ENCODE measurements around the gene CELF4.
"Not testable (repeated sequence)": the region's sequence is repeated elsewhere in the genome, so short reads cannot be mapped to it uniquely, and the experiment has no call there.

CELF4 gene

GRCh38 chr18:37491526-37491925, 74.1 kb downstream of the CELF4 start:
- DNase-seq, result no peak

- DNase-seq, result no peak
Measured at GRCh38 chr18:37489998-37490397, 75.6 kb downstream of the CELF4 start.

GRCh38 chr18:37489011-37489410, 76.6 kb downstream of the CELF4 start:
- DNase-seq, result no peak

- no peak for DNase-seq
Measured at GRCh38 chr18:37487400-37487867, 78.2 kb downstream of the CELF4 start.

- no peak for DNase-seq
Measured at GRCh38 chr18:37486848-37487247, 78.8 kb downstream of the CELF4 start.

- DNase-seq, result no peak
Measured at GRCh38 chr18:37484983-37485834, 80.4 kb downstream of the CELF4 start.

- DNase-seq, result no peak
Measured at GRCh38 chr18:37483984-37484819, 81.4 kb downstream of the CELF4 start.

- no peak for DNase-seq
Measured at GRCh38 chr18:37483221-37483971, 82.2 kb downstream of the CELF4 start.

- no peak for DNase-seq
Measured at GRCh38 chr18:37482433-37482832, 83.2 kb downstream of the CELF4 start.

- no peak for DNase-seq
Measured at GRCh38 chr18:37482002-37482401, 83.6 kb downstream of the CELF4 start.

GRCh38 chr18:37481491-37481890, 84.1 kb downstream of the CELF4 start:
- DNase-seq, result no peak

GRCh38 chr18:37481072-37481471, 84.5 kb downstream of the CELF4 start:
- DNase-seq, result no peak

GRCh38 chr18:37476611-37477295, 88.8 kb downstream of the CELF4 start:
- no peak for DNase-seq

- DNase-seq, result no peak
Measured at GRCh38 chr18:37476182-37476581, 89.4 kb downstream of the CELF4 start.

- DNase-seq, result no peak
Measured at GRCh38 chr18:37473195-37473840, 92.3 kb downstream of the CELF4 start.

GRCh38 chr18:37471637-37472036, 94.0 kb downstream of the CELF4 start:
- no peak for DNase-seq

GRCh38 chr18:37470986-37471385, 94.6 kb downstream of the CELF4 start:
- no peak for DNase-seq

- no peak for DNase-seq
Measured at GRCh38 chr18:37467002-37467662, 98.5 kb downstream of the CELF4 start.

- no peak for DNase-seq
Measured at GRCh38 chr18:37465958-37466357, 99.6 kb downstream of the CELF4 start.

- no peak for DNase-seq
Measured at GRCh38 chr18:37464257-37464656, 101.3 kb downstream of the CELF4 start.

- DNase-seq, result not testable (repeated sequence)
Measured at GRCh38 chr18:37461329-37461728, 104.3 kb downstream of the CELF4 start.

All from SIG-M5 (cell line).